NK-92 (cell line): Measurements from ENCODE around the gene CHN2.

ENCODE experiments used
- DNase-seq: peaks from one replicate; lab custom pipeline; 2025; ENCODE audit not compliant: unreplicated experiment; lab: John Stamatoyannopoulos, UW

CHN2 gene

DNA sequence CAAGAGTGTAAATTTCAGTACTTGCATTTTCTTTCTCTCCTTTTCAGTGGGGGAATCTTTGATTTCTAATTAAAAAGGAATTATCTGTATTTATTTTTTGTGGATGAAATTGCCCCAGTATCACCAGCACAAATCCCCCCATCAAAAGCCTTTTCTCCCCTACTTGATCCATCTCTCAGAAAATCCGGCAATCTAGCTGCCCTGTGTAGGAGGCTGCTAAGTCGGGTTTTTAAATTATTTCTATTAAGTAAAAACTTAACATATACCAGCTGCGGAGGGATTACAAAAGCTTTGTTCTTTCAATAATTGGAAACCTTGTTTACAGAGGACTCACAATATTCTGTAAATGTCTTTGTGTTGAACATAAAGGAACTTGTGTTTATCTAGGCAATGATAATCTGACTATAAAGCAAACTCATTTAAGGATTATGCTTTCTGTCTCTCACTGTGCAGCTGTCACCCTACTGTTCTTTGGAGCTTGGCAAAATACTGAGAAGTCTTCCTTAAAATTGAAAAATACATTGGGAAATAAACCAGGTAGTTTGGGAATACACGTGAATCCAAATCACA is 191.7 kb downstream of the CHN2 start:
- no peak for DNase-seq

DNA sequence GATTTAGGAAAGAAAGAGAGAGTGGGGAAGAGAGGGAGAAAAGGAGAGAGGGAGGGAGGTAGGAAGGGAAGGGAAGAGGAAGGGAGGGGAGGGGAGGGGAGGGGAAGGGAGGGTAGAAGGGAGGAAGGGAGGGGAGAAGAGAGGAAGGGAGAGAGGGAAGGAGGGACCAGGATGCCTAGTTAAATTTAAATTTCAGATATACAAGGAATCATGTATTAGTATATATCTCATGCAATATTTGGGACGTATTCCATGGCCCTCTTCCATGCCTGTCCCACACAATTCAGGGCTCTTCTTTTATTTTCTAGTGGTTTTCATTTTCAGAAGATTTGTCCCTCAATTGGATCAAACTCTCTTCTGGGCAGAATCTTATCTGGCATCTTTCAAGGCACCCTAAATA is 196.7 kb downstream of the CHN2 start:
- no peak for DNase-seq

DNA sequence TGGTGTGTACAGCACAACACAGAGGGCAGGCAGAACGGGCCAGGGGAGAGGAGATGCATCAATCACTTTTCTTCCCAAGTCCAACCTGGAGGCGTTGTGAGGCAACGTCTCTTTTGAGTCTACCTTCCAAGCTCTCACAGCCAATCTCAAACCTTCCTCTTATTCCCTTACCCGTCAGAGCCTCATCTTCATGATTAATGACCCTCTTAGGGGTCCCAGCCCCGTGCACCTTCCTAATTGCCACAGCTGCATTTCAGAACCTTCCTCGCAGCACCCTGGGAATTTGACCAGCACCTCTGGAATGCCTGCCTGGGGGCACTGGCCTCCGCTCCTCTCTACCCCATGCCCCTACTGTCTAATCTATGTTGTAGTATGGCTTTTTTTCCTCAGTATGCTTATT is 199.7 kb downstream of the CHN2 start:
- no peak for DNase-seq

DNA sequence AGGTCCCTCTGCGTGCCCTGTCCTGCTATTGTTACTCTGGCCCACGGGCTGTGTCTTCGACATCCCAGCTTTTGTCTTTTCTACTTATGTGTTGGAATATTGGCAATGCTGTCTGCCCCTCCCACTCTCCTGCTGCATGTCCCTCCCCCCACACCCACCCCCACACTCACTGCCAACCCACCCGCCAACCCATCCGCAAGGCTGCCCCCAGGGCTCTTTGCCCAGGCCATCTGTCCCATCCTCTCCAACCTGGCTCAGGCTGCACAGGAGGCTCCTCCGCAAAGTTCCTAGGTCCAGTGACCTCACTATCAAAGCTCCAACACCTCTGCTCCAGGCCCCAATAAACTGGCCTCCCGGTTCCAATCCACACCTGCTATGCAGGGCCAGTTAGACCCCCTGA is 202.0 kb downstream of the CHN2 start:
- no peak for DNase-seq

DNA sequence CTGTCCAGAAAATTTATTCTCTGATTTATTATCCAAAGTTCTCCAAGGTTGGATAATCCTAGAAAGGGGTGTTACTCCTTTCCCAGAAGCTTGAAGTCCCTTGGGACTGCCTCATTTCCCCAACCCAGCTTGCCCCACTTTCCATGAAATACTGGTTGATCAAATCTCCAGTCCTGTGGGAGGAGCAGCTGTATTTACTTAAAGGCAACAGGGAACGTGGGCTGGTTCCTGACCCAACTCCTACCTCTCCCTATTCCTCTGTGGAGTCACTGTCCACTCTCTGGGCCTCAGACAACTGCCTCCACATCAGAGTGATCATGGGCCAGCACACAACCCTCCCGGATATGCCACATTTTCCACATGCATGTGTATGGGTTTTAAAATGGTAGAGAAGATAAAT is 202.8 kb downstream of the CHN2 start:
- no peak for DNase-seq

DNA sequence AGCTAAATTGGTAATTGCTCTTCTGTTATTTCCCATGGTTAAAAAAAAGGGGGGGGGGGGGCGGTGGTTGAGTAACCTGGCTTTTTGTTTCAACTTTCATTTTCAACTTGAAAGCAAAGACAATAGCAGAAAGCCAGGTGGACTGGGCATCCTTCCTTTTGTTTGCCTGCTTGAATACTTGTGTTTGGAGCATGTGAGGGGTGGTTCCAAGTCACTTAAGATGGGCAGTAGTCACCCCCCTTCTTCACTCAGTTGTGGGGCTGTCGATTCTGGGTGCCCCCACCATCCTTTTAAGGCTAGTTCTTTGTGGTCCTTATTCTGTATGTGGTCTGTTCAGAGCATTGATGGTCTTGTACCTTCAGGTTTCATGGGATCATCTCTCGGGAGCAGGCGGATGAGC is 203.4 kb downstream of the CHN2 start:
- no peak for DNase-seq

DNA sequence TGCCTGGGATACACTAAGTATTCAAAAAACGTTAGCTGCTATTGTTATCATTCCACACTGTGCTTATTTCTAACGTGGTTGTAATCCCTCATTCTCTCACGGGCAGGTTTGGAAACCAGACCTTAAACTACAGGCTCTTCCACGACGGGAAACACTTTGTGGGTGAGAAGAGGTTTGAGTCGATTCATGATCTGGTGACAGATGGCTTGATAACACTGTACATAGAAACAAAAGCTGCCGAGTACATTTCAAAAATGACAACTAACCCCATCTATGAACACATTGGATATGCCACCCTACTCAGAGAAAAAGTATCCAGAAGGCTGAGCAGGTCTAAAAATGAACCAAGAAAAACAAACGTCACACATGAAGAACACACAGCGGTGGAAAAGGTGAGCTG is 205.9 kb downstream of the CHN2 start:
- no peak for DNase-seq

DNA sequence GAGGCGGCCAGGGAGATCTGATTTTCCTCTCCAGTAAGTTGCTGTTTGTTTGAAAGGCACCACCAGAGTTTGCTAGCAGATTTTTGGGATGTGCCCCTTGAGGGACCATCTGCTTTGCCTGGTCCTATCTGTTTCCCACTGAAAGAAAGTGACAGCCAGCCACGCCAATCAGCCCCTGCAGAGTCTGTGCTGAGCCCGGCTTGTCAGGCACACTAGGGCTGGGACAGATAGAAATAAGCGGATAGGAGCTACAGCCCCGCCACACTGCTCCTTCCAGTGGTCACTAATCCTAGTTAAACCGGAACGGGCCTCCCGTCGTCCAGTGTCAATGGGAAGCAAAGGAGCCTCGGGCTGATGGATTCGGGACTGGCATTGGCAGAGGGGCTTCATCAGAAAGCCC is 207.2 kb downstream of the CHN2 start:
- DNase-seq = no peak

DNA sequence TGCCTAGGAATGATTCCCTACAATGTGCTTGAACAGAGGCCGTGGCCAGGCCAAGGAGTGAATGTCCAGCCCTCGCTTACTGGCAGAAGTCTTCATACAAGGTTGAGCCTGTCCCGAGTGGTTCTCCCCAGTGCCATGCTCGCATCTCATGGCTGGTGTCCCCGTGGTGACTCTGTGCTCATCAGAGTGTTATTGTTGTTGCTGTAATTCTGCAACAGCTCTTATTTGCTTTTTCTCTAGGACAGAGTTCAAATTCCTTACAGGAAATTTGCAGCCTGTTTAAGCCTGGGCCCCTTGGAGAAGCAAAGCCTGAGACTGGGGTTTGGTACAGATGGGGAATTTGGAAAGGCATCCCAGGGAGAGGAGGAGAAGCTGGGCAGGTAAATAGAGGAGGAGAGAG is 211.3 kb downstream of the CHN2 start:
- DNase-seq = no peak

DNA sequence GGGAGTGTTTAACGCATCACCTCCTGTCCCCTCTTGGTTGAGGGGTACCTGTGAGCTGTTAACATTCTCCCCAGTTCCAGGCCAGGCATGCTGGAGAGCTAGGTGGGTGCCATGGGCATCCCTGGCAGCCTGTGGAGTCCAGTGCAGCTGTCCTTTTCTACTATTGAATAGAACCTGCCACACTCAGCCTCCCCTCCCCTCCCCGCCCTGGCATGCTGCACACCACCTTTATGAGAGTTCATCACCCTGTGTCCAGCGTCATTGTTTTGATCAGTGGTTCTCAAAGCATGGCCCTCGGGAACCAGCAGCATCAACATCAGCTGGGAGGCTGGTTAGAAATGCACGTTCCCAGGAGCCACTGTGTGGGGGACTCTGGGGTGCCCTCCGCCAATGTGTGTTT is 211.8 kb downstream of the CHN2 start:
- DNase-seq = no peak

DNA sequence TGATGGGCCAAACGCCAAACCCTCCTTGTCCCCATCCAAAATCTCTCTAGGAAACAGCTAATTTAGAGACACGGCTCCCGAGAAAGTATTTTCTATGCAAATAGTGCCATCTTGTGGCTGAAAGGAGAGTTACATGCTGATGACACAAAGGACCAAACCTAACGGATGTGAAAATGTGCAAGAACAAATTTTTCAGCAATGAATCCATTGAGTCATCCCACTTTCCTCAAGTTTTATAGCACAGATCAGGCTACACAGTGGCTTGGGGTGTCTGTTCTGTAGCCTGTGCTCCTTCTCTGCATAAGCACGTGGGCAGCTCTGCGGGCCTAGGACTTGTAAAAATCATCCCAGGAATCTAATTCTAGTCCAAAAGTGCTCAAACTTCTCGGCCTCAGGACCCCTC is 214.3 kb downstream of the CHN2 start:
- DNase-seq = no peak

DNA sequence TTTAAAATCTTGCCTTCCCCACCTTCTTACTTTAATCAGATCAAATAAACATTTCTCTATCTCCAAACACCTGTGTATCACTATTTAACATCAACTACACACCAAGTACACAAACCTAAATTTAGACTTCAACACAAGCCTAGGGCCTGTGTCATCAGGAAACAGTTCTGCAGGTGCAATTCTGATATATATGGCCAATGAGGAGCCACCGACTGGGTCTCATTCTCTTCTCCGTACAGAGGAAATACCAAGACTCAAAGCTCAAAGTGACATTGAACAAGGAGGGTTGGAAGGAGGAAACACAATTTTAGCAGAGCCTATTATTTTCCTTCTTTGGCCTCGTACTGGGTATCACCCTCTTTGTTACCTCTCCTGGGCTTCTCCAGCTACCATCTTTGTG is 216.4 kb downstream of the CHN2 start:
- no peak for DNase-seq

DNA sequence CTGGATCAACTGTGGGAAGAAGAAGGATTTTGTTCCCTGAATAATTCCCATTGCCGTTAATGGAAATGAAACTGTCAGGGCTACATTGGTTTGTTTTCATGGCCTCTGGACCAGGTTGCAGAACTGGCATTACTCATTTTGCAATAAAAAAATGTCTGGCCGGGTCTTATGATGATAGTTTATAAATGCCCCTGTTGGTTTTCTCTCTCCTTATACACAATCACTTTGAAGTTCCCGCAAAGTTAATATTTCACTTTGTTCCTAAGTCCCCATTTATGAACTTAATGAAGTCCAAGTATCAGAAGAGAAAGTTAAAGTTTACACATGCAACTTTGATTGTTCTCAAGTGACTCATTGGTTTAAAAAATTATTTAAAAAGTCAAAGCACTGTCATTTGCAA is 218.3 kb downstream of the CHN2 start:
- DNase-seq = no peak

DNA sequence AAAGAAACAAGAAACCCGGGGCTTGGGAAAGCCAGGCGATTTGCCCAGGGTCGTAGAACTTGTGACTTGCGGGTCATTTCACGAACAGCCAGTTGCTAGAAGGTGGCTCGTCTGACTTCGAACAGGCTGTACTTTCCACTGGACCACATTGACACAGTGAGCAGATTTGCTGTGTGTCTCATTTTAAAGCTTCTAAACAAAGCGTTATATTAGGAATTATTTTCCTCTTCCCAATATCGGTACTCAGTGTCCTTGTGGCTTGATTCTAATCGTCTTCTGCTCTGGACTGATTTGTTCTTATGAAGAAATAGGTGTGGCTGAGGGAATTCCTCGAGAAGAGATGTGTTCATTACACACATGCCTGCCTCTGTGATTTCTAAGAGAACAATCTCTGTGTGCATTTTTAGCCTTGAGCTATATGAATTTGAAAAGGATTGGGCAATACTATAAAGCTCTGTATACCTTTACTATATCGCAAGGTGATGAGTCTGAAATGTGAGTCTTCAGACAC is 219.1 kb downstream of the CHN2 start:
- DNase-seq = no peak

DNA sequence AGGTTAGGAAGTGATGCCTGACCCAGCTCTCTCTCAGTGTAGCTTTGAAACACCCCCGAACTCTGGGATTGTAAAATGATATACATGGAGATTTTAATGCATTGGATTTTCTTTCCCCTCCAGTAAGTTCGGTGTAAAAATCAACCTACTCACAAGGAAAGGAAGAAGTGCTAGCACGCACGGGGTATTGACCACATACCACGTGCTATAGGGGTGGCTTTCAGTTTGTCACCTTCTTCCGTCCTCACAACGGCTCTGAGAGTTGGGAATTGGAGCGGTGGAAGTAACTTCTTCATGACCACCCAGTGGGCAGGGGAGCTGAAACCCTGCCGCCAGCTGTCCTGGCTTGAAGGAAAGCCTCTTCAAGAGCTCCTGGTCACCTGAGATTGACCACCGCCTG is 219.6 kb downstream of the CHN2 start:
- DNase-seq = no peak

DNA sequence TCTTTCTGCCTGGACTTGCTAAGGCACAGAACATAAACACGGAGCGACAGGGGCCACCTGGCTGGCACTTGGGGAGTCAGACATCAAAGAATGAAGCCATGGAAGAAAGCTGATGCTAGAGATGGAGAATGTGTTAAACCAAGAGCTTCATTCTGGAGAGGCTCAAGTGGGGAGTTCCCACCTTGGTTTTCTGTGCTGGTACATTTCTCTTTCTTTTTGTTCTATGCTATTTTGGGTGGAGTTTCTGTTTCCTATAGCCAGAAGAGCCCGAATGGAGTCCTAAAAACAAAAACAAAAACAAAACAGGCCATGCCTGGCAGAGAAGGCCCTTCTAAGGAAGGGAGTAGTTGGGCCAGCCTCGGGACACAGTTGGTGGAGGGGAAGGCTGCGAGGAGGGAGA is 220.6 kb downstream of the CHN2 start:
- DNase-seq = no peak

DNA sequence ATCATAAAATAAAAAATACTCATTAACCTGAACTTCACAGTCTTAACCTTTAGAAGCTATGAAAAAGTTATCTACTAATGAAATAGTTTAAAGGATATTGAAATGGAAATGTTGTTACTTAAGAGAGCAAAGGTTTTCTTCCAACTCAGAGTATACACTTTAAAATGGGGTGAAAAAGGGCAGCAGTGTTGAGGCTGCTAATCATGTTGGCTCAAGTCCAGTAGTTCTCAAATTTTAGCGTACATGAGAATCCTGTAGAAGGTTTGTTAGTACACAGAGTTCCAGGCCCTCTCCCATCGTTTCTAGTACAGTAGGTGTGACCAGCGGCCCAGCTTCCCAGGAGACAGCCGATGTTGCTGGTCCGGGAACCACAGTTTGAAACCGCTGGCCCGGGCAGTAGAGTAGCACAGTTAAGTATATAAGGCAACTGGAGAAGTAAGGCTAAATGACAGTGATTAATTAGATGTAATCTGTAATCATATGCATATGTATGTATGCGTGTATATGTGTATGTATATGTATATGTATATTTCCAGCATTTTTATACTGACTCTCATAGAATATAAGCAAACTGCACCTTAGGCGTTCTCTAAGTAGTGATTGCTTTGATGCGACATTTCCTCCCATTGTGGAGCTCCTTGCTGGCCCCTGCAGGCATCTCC is 221.8 kb downstream of the CHN2 start:
- no peak for DNase-seq

DNA sequence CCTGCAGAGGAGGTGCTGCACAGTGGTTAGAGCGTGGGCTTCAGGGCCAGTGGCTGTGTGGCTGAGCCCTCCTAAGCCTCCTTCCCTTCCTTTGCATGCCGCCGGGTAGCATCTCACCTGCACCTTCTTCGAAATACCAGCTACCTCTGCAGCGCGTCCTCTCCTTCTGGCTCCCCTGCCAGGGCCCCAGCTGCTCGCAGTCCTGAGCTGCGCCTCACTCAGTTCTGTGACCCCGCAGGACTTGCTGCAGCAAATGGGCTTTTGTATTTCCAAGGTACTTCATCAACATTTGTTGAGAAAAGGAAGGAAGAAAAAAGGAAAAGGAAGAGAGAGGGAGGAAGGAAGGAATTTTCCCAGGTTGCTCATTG is 222.3 kb downstream of the CHN2 start:
- DNase-seq = no peak

DNA sequence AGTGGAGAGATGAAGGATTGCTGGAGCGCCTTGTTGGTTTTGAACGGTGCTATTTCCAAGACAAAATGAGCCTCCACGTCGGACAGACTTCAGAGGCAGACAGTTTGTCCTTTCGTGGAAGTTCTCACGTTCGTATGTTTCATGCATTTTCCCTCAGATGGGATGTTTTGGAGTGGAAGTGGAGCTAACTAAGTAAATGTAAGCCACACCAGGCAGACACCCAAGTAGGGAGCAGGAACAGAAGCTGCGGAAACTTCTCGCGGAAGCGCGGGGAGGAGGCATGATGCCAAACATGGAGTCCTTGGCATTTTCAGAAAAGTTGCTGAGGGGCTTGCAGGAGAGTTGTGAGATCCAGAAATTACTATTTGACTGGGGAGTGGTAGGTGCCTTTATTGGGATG is 223.5 kb downstream of the CHN2 start:
- DNase-seq = no peak

DNA sequence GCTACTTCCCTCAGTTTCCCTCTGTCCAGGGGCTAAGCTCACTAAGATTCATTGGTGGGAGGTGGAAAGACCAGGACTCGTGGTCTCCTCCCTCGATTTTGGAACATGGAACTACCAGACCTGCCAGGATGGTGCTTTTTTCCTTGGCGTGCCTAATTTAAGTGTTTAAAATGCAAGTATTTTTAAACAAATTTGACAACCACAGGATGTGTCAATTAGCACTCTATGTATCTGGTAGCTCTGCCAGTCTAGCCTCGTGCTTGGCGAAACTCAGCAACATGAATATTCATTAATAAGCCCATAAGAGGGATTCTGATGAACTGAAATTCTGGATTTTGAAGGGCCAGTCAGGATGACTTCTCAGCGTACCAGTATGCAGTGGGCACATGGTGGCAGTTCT is 224.1 kb downstream of the CHN2 start:
- DNase-seq = no peak

DNA sequence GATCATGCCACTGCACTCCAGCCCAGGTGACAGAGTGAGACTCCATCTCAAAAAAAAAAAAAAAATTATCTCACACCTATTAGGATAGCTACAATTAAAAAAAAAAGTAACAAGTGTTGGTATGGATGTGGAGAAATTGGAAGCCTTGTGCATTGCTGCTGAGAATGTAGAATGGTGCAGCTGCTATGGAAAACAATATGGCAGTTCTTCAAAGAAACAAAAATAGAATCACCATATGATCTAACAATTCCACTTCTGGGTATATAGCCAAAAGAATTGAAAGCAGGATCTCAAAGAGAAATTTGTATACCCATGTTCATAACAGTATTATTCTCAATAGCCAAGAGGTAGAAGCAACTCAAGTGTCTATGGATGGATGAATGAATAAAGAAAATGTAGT is 225.4 kb downstream of the CHN2 start:
- DNase-seq = no peak

DNA sequence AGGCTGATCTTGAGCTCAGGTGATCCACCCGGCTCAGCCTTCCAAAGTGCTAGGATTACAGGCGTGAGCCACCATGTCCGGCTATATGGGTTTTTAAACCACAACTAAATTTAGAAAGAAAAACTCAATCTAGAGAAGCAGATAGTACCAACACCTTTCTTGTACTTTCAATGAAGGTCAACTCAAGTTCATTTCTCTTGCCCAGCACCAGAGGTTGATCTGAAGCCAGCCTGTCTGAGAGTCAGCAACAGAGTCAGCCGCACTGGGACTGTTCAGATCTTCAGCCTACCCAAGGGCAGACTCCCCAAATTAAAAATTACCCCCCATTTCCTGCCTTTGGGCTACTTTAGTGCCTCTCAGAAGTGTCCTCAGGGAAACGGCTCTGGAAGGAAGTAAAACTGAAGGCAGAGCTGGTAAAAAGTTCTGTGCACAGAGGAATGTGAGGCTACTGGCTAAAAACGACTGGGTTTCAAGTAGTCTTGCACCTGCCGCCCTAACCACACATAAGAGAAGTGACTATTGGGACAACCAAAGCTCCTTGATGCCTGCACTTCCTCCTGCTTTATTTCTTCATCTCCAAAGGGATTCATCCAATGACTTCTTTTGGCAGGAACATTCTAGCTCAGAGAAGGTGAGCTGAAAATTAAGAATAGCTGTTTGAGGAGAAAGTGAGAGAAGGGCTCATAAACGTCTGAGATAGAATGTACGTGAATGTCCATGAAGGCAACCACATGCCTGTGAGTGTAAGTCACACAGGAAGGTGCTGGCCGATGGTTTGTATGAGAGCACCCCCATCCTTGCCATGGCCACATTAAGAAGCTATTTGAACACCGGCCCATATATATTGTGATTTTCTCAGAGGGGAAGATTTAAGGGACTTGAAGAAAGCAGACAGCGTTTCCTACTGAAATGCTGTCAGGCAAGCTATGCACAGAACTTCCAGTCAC is 226.7 kb downstream of the CHN2 start:
- no peak for DNase-seq
